ENCODE data around the gene GFER. TPM values are rescaled to one million over a fixed set of nuclear protein-coding genes. Genes with fewer than 3 reads are reported as not detected.
"Not testable (repeated sequence)": the region's sequence is repeated elsewhere in the genome, so short reads cannot be mapped to it uniquely, and the experiment has no call there.

The GFER gene
- total RNA-seq, 4 donors from 2014 or later: 12.8 to 45.6 (median 25.1) TPM

- Histone ChIP-seq H3K36me3 (peaks cover 0 to 27% of the 10 kb centered on the region in 2 donors), H3K4me1 (peaks cover 0 to 42% (median 18%) of the 10 kb centered on the region in 3 donors), H3K27ac (peak overlapping the region; percentile 78 to 91 (median 88)), H3K4me3 (peak overlapping the region in 1 of 2 donors; percentile 64), H3K27me3 (no peaks in the 10 kb centered on the region), H3K9me3 (no peaks in the 10 kb centered on the region)
- TF ChIP-seq EP300 (IDR thresholded peaks at IDR 0.05): no peak
- no peak for TF ChIP-seq POLR2AphosphoS5 (IDR thresholded peaks at IDR 0.05)
- TF ChIP-seq, protein P1, sequence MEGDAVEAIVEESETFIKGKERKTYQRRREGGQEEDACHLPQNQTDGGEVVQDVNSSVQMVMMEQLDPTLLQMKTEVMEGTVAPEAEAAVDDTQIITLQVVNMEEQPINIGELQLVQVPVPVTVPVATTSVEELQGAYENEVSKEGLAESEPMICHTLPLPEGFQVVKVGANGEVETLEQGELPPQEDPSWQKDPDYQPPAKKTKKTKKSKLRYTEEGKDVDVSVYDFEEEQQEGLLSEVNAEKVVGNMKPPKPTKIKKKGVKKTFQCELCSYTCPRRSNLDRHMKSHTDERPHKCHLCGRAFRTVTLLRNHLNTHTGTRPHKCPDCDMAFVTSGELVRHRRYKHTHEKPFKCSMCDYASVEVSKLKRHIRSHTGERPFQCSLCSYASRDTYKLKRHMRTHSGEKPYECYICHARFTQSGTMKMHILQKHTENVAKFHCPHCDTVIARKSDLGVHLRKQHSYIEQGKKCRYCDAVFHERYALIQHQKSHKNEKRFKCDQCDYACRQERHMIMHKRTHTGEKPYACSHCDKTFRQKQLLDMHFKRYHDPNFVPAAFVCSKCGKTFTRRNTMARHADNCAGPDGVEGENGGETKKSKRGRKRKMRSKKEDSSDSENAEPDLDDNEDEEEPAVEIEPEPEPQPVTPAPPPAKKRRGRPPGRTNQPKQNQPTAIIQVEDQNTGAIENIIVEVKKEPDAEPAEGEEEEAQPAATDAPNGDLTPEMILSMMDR (IDR thresholded peaks at IDR 0.05): no peak
- TF ChIP-seq POLR2A (IDR thresholded peaks at IDR 0.05): no peak
- 16% methylated on average over 7 of the region's 14 CpGs; no CpG with 5 or more reads in 1 of the 2 donors for WGBS, 2 donors (ENCODE audit: low coverage in 1 of 2)
- ATAC-seq: no peak
Measured at GRCh38 chr16:1958715-1959268, 25.2 kb upstream of the GFER start.

GRCh38 chr16:1959269-1960039 lies 24.5 kb upstream of the GFER start, which contains the start of gene NDUFB10:
Gene NDUFB10, plus strand, starts transcription at chr16:1959538. Its CDS starts 87 bp downstream, at chr16:1959625.
- peak; percentile 97 for ATAC-seq
- peaks cover 0 to 27% of the 10 kb centered on the region in 2 donors for H3K36me3 ChIP-seq
- H3K4me3 ChIP-seq: peak within 1 kb of the TSS; percentile 64 to 79
- H3K27me3 ChIP-seq: no peaks in the 10 kb centered on the region
- 0 to 2% methylated on average over 5 to 19 of the region's 79 CpGs for WGBS, 2 donors (ENCODE audit: low coverage in 1 of 2)
- H3K9me3 ChIP-seq: no peaks in the 10 kb centered on the region
- H3K4me1 ChIP-seq: peaks cover 0 to 49% (median 19%) of the 10 kb centered on the region in 3 donors
- H3K27ac ChIP-seq: peak within 1 kb of the TSS; percentile 78 to 91 (median 88)
- TF ChIP-seq POLR2AphosphoS5 (IDR thresholded peaks at IDR 0.05) (peak; percentile 84), POLR2A (IDR thresholded peaks at IDR 0.05) (peak; percentile 81 to 86), EP300 (IDR thresholded peaks at IDR 0.05) (no peak)
- TF ChIP-seq, protein P1 (IDR thresholded peaks at IDR 0.05): peak in 3 of 4 experiments; percentile 64 to 84 (median 79)

GRCh38 chr16:1960665-1961630 lies 23.0 kb upstream of the GFER start:
- Histone ChIP-seq H3K9me3 (no peaks in the 10 kb centered on the region), H3K36me3 (peaks cover 0 to 27% of the 10 kb centered on the region in 2 donors), H3K27me3 (no peaks in the 10 kb centered on the region), H3K27ac (peak overlapping the region in 3 of 4 donors; percentile 12 to 91 (median 86)), H3K4me1 (peaks cover 0 to 59% (median 25%) of the 10 kb centered on the region in 3 donors), H3K4me3 (peak overlapping the region in 1 of 2 donors; percentile 64)
- TF ChIP-seq EP300 (IDR thresholded peaks at IDR 0.05): no peak
- TF ChIP-seq POLR2A (IDR thresholded peaks at IDR 0.05): no peak
- peak; percentile 17 for TF ChIP-seq POLR2AphosphoS5 (IDR thresholded peaks at IDR 0.05)
- TF ChIP-seq, protein P1 (IDR thresholded peaks at IDR 0.05): no peak
- no peak for ATAC-seq
- WGBS, 2 donors (ENCODE audit: low coverage in 1 of 2): 33 to 42% methylated on average over 4 to 5 of the region's 20 CpGs

DNA sequence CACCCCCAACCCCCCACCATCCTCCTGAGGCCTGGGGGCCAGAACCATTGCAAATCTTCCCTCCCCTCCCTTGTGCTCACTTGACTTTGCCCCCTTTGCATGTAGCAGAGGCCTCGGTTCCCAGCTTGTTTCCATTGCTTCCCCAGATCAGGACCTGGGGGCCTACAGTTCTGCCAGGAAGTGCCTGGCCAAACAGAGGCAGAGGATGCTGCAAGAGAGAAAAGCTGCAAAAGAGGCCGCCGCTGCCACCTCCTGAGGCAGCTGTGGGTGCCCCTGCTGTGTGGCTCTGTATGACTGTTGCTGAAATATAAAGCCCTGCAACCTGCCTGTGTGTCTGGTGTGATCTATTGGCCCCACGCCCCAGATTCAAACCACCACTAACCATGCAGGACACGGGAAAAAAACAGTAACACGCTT lies 22.3 kb upstream of the GFER start:
- Histone ChIP-seq H3K27ac (peak overlapping the region in 1 of 4 donors; percentile 12), H3K27me3 (no peaks in the 10 kb centered on the region), H3K4me1 (peaks cover 0 to 63% (median 26%) of the 10 kb centered on the region in 3 donors), H3K9me3 (no peaks in the 10 kb centered on the region), H3K36me3 (peaks cover 0 to 27% of the 10 kb centered on the region in 2 donors), H3K4me3 (no peak overlapping the region)
- 71 to 83% methylated on average over 1 to 3 of the region's 6 CpGs for WGBS, 2 donors (ENCODE audit: low coverage in 1 of 2)
- no peak for ATAC-seq
- TF ChIP-seq POLR2A (IDR thresholded peaks at IDR 0.05) (no peak), POLR2AphosphoS5 (IDR thresholded peaks at IDR 0.05) (no peak), EP300 (IDR thresholded peaks at IDR 0.05) (no peak)
- TF ChIP-seq, protein P1 (IDR thresholded peaks at IDR 0.05): no peak

DNA sequence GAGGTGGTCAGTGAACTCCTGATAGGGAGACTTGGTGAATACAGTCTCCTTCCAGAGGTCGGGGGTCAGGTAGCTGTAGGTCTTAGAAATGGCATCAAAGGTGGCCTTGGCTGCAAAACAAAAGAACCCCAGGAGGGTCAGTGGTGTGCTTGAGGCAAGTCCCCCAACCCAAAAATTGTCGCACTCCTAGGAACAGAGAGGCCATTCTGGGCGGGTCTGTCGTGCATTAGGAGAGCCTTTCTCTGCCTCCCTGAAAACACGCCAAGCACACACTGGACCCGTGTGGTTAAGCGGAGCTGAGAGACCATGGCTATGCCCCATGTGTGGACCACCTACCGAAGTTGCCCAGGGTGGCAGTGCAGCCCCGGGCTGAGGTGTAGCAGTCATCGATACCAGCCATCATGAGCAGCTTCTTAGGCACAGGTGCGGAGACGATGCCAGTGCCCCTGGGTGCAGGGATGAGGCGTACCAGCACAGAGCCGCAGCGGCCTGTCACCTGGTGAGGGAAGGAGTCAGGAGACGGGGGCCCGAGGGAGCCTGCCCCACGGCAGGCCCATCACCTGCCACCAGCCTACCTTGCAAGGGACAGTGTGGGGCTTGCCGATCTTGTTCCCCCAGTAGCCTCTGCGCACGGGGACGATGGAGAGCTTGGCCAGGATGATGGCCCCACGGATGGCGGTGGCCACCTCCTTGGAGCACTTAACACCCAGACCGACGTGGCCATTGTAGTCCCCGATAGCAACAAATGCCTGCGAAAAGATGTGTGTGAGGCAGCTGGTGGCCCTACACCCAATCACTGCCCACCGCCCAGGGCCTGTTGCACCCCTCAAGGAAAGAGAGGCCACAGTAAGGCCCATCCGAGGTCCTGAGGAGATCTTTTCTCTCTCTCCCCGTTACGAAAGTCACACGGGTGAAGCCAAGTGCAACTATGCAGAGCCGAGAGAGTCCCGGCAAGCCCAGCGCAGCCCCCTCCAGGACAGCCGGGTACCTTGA lies 21.5 kb upstream of the GFER start:
- H3K27ac ChIP-seq: peak overlapping the region in 1 of 4 donors; percentile 99
- H3K9me3 ChIP-seq, H3K27me3 ChIP-seq, H3K4me3 ChIP-seq, ATAC-seq: not testable (repeated sequence)
- 40 to 93% methylated on average over 1 to 3 of the region's 37 CpGs for WGBS, 2 donors (ENCODE audit: low coverage in 1 of 2)
- peaks cover 0 to 63% (median 26%) of the 10 kb centered on the region in 3 donors for H3K4me1 ChIP-seq
- peaks cover 0 to 27% of the 10 kb centered on the region in 2 donors for H3K36me3 ChIP-seq

Data from gastroesophageal sphincter (tissue), 4 donors.